OCI-LY3 (cell line): Measurements from ENCODE around the gene EIPR1.

Experiments used
- EZH2phosphoT487 ChIP-seq: fragments of 200-600 bp; shearing (Covaris generic); IDR thresholded peaks from 2 replicates; pipeline ENCODE4 v1.6.1; 2018; ENCODE audit warnings: antibody characterized with exemption, mixed run types, low read depth
- TF ChIP-seq, protein P1 (sequence below): fragments of 200-600, 300-600 bp; sonication (generic); IDR thresholded peaks from 2 replicates; pipeline ENCODE4 v1.5.1; 2014; ENCODE audit warnings: antibody characterized with exemption, low read length, low read depth

- TF ChIP-seq, protein P1, sequence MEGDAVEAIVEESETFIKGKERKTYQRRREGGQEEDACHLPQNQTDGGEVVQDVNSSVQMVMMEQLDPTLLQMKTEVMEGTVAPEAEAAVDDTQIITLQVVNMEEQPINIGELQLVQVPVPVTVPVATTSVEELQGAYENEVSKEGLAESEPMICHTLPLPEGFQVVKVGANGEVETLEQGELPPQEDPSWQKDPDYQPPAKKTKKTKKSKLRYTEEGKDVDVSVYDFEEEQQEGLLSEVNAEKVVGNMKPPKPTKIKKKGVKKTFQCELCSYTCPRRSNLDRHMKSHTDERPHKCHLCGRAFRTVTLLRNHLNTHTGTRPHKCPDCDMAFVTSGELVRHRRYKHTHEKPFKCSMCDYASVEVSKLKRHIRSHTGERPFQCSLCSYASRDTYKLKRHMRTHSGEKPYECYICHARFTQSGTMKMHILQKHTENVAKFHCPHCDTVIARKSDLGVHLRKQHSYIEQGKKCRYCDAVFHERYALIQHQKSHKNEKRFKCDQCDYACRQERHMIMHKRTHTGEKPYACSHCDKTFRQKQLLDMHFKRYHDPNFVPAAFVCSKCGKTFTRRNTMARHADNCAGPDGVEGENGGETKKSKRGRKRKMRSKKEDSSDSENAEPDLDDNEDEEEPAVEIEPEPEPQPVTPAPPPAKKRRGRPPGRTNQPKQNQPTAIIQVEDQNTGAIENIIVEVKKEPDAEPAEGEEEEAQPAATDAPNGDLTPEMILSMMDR: no peak
- no peak for TF ChIP-seq EZH2phosphoT487
Measured at GRCh38 chr2:3420769-3421397, 43.3 kb upstream of the EIPR1 start.
